Measurements from ENCODE around the gene KCNS1. TPM values are rescaled to one million over a fixed set of nuclear protein-coding genes. Genes with fewer than 3 reads are reported as not detected.

Gene KCNS1
- polyA plus RNA-seq, 1 experiment, result 0.64 TPM

DNA sequence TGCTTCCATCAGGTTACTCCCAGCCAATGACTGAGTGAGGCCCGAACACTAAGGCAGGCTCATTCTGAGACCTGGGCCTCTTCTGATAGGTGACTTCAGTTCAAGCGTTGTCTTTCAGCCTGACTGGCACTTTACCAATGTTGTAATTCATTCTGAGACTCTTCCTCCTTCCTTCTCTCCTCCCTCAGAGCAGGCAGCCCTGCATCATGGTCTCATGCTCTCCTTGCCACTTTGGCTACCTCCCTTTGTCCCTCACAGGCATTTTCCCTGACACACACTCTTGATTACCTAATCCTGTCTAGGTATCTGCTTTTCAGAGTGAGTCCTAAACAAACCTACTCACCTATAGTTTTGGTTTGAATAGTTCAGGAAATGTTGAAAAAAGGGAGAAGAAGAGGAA, 36.0 kb upstream of the KCNS1 start:
- ChIA-PET CTCF (no interaction called here), POLR2A (no interaction called here)
- TF ChIP-seq CTCF (IDR thresholded peaks at IDR 0.05; ENCODE audit: insufficient read depth, low read depth, low read length), result no peak

DNA sequence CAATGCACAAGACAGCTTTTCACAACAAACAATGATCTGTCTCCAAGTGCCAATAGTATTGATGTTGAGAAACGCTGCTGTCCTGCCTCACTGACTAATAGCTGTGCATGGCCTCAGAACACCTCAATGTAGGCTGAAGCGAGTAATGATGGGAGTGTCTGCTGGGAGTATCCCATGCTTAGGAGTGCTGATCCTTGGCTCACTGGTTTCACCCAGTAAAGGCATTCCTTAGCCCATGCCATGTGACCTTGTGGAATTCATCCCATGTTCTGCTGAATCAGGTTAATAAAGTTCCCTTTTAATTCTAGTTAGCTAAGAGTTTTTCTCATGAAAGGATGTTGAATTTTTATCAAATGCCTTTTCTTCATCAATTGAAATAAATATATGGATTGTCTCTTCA, 27.2 kb upstream of the KCNS1 start:
- H3K27me3 ChIP-seq (ENCODE audit: control insufficient read depth, insufficient read depth, low read length), result peaks cover 7% of the 10 kb centered on the region
- no peak for DNase-seq (ENCODE audit: low read depth)
- no peak overlapping the region for H3K4me3 ChIP-seq (ENCODE audit: low read depth, low read length)
- ChIA-PET CTCF (interaction anchor here (1.4 to 3.5 kb wide), 2 partner anchors 16 to 32 kb away, joined by 4 to 10 read pairs; no protein-coding TSS in a partner anchor), POLR2A (no interaction called here)
- TF ChIP-seq CTCF (IDR thresholded peaks at IDR 0.05; ENCODE audit: insufficient read depth, low read depth, low read length), result no peak
- H3K36me3 ChIP-seq (ENCODE audit: control insufficient read depth, insufficient read depth, low read length), result no peaks in the 10 kb centered on the region

More for the DNA sequence above, 36.0 kb upstream of the KCNS1 start:
- H3K36me3 ChIP-seq (ENCODE audit: control insufficient read depth, insufficient read depth, low read length), result no peaks in the 10 kb centered on the region
- H3K4me3 ChIP-seq (ENCODE audit: low read depth, low read length), result no peak overlapping the region
- DNase-seq (ENCODE audit: low read depth), result no peak
- peaks cover 7% of the 10 kb centered on the region for H3K27me3 ChIP-seq (ENCODE audit: control insufficient read depth, insufficient read depth, low read length)

DNA sequence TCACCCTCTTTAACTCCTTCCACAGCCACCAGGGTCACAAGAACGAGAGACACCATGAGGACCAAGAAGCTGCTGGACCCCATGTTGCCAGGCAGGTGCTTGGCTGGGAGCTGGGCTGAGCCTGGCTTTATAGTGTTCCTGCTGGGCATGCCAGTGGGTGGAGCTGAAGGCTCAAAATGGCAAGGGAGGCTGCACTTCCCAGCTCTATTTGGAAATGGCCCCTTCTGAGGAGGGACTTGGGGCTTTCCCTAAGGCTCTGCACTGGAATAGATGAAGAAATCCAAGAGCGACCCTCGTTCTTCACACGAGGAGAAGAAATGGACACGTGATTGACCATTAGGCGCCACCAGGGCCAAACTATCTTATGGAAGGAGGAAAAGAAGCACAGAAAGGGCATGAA, 23.4 kb upstream of the KCNS1 start, which contains the start of gene WFDC12:
Gene WFDC12 (minus strand): TSS at position 101 of the 400 bp plus-strand sequence. CDS start 18 bp downstream, at position 83.
- ChIA-PET CTCF (interaction anchor here (1.7 kb wide), 1 partner anchor 13 kb away, joined by 9 read pairs; no protein-coding TSS in a partner anchor), POLR2A (no interaction called here)
- DNase-seq (ENCODE audit: low read depth), result no peak
- H3K4me3 ChIP-seq (ENCODE audit: low read depth, low read length), result no peak within 1 kb of the TSS
- H3K27me3 ChIP-seq (ENCODE audit: control insufficient read depth, insufficient read depth, low read length), result peaks cover 9% of the 10 kb centered on the region
- no peaks in the 10 kb centered on the region for H3K36me3 ChIP-seq (ENCODE audit: control insufficient read depth, insufficient read depth, low read length)
- TF ChIP-seq CTCF (IDR thresholded peaks at IDR 0.05; ENCODE audit: insufficient read depth, low read depth, low read length), result no peak

DNA sequence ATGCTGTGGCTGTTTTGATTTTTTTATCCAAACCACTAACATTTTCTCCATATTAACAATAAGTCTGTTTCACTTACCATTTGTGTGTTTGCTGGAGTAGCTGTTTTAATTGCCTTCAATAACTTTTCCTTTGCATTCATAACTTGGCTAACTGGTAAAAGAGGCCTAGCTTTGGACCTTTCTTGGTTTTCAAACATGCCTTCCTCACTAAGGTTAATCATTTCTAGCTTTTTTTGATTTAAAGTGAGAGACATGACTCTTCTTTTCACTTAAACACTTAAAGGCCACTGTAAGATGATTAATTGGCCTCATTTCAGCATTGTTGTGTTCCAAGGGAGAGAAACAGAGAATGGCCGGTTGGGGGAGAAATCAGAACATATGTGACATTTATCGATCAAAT, 20.5 kb upstream of the KCNS1 start:
- no peaks in the 10 kb centered on the region for H3K36me3 ChIP-seq (ENCODE audit: control insufficient read depth, insufficient read depth, low read length)
- H3K4me3 ChIP-seq (ENCODE audit: low read depth, low read length), result no peak overlapping the region
- TF ChIP-seq CTCF (IDR thresholded peaks at IDR 0.05; ENCODE audit: insufficient read depth, low read depth, low read length), result no peak
- peaks cover 12% of the 10 kb centered on the region for H3K27me3 ChIP-seq (ENCODE audit: control insufficient read depth, insufficient read depth, low read length)
- POLR2A ChIA-PET, result interaction anchor here (0.6 kb wide), 1 partner anchor 613 kb away, joined by 3 read pairs; no protein-coding TSS in a partner anchor
- CTCF ChIA-PET, result interaction anchor here (0.8 to 2.4 kb wide), 5 partner anchors 9 to 172 kb away, joined by 3 to 9 read pairs (median 4); no protein-coding TSS in a partner anchor
- DNase-seq (ENCODE audit: low read depth), result no peak

GRCh38 chr20:45119556-45120266, 18.8 kb upstream of the KCNS1 start:
- peaks cover 19% of the 10 kb centered on the region for H3K27me3 ChIP-seq (ENCODE audit: control insufficient read depth, insufficient read depth, low read length)
- ChIA-PET POLR2A (no interaction called here), CTCF (interaction anchor here (0.6 to 2.4 kb wide), 4 partner anchors 7 to 308 kb away, joined by 4 to 9 read pairs (median 4); no protein-coding TSS in a partner anchor)
- DNase-seq (ENCODE audit: low read depth), result no peak
- H3K4me3 ChIP-seq (ENCODE audit: low read depth, low read length), result no peak overlapping the region
- H3K36me3 ChIP-seq (ENCODE audit: control insufficient read depth, insufficient read depth, low read length), result no peaks in the 10 kb centered on the region
- TF ChIP-seq CTCF (IDR thresholded peaks at IDR 0.05; ENCODE audit: insufficient read depth, low read depth, low read length), result no peak

Data from BJ (cell line).